OCI-LY7 (cell line): ENCODE results near the gene EFNA3.

Source experiments
- CTCF ChIP-seq: fragments of 200-600 bp; sonication (generic); conservative IDR thresholded peaks from 2 replicates; pipeline ENCODE4 v1.5.1; 2014; ENCODE audit warnings: mild to moderate bottlenecking, antibody characterized with exemption, low read length, moderate library complexity, mixed read lengths
- EZH2phosphoT487 ChIP-seq: fragments of 200-600 bp; sonication (generic); IDR thresholded peaks from 2 replicates; pipeline ENCODE4 v1.6.1; 2018; ENCODE audit warnings: low read depth, borderline replicate concordance, mild to moderate bottlenecking, mixed run types, antibody characterized with exemption, low read length, moderate library complexity, mixed read lengths

GRCh38 chr1:155037043-155037442, 41.6 kb upstream of the EFNA3 start:
- no peak for TF ChIP-seq CTCF
- no peak for TF ChIP-seq EZH2phosphoT487
